Measurements from ENCODE around the gene HYAL1.
"Not testable (repeated sequence)": the region's sequence is repeated elsewhere in the genome, so short reads cannot be mapped to it uniquely, and the experiment has no call there.

HYAL1 gene

DNA sequence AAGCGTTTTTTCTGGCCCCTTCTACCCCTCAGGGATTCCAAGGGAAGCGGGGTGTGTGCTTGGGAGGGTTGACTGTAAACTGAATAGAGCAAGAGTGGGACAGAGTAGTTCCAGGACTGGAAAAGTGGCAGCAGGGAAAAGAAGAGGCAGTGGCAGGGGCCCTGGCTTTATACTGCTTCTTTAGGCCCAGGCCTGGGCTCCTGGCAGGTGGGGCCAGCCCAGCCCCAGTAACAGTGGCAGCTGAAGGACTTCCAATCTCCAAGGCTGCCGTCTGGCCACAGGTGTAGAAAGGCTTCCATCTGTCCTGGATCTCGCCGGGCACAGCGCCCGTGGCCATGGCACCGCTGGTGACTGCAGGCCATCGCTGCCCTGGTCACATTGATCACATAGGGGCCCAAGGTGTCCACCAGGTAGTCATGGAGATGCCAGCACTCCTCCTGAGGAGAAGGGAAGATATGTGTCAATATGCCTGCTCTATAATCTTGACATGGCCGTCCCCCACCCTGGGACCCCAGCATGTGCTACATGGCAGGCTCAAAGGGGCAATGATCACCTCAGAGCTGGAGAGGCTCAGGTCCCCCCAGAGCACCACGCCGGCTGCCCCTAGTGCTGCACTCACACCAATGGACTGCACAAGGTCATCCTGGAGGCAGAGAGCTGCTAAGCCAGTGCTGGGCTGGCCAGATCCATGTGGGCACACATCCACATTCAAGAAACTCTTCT lies 10.1 kb downstream of the HYAL1 start:
- DNase-seq: no peak

GRCh38 chr3:50292159-50293078 lies 11.0 kb downstream of the HYAL1 start, which contains the start of gene IFRD2:
IFRD2 (minus strand) TSS chr3:50292429; CDS start chr3:50292274, 155 bp downstream.
- peak; percentile 93 for DNase-seq

GRCh38 chr3:50290161-50290641 lies 13.2 kb downstream of the HYAL1 start:
- DNase-seq: no peak

DNA sequence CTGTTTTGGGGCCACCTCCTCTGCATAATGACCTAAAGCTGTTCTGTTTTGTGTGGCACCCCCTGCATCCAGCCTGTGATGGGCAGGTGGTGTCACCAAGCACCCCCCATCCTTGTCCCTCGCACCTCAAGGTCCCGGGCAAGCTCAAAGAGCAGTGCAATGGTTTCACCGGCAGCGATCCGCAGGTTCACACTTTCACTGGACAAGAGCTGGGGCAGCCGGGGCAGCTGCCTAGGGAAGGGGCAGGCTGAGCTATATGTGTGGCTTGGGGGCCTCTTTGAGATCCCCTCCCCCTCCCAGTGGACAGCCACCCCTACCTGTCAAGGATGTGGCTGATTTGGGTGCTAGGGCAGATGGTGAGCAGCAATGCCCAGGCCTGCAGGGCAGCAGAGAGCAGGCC lies 14.2 kb downstream of the HYAL1 start:
- no peak for DNase-seq

- no peak for DNase-seq
These were observed 14.9 kb downstream of the HYAL1 start for GRCh38 chr3:50288387-50289007.

GRCh38 chr3:50287262-50287661 lies 16.1 kb downstream of the HYAL1 start:
- DNase-seq: no peak

DNA sequence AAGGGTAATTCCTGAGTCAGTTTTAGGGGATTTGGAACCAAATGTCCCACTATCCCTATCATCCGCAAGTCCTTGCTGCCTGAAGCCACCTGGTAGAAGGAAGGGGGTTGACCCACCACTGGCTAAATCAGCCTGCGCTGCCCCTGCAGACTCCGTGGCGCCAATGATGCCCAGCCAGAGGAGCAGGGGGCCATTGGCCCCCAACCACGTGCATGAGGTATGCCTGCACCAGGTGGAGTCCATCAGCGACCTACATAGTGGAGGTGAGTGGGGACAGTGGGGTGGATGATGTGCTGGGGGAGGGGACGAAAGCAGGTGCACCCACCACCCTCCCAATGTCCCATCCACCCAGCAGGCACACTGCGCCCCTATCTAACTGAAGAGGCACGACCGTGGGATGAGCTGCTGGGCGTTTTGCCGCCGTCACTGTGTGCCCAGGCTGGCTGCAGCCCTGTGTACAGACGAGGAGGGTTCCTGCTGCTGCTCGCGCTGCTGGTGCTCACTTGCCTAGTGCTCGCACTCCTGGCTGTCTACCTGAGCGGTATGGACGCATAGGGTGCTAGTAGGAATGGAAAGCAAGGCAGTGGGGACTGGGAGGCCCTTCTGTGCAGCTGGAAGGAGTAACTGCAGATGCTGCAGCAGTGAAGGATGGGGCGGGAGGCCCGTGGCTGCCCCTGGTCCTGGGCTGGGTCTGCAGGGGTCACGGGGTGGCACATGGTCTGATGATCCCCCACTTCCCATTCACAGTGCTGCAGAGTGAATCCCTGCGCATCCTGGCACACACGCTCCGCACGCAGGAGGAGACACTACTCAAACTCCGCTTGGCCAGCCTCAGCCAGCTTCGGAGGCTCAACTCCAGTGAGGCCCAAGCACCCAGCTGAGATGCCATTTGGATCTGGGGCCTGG lies 16.8 kb downstream of the HYAL1 start:
- DNase-seq: no peak

DNA sequence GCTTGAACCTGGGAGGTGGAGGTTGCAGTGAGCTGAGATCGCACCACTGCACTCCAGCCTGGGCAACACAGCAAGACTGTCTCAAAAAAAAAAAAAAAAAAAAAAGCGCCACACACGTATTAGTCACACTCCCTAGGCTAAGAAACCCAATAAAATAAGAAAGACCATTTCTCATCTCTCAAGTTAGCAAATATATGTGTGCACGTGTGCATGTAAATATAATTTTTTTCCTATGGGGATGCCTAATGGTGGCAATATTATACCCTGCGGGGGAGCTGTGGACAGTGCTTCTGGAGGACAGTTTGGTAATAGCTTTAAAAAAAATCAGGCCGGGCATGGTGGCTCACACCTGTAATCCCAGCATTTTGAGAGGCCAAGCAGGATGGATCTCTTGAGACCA lies 19.3 kb downstream of the HYAL1 start:
- not testable (repeated sequence) for DNase-seq

GRCh38 chr3:50279255-50280016 lies 23.9 kb downstream of the HYAL1 start:
- no peak for DNase-seq

DNA sequence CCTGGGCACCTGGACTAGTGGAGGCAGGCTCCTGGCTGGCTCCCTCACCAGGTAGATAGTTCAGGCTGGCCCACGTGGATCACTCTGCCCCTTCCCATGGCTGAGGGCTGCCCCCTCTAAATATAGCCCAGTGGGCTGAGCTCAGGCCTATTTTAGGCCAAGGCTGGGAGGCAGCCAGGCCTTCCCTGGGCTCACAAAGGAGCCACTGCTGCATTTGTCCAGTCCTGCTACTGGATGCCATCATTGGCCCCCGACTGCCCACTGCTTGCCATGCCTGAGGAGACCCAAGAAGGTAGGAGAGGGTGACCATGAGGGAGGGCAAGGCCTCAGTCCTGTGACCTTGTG lies 24.5 kb downstream of the HYAL1 start, which contains the start of gene LSMEM2:
Gene LSMEM2 (plus strand): TSS at position 208 of the 345 bp plus-strand sequence. CDS start 27 bp downstream, at position 235.
- no peak for DNase-seq

- no peak for DNase-seq
These were observed 25.1 kb downstream of the HYAL1 start for GRCh38 chr3:50278123-50278879.

DNA sequence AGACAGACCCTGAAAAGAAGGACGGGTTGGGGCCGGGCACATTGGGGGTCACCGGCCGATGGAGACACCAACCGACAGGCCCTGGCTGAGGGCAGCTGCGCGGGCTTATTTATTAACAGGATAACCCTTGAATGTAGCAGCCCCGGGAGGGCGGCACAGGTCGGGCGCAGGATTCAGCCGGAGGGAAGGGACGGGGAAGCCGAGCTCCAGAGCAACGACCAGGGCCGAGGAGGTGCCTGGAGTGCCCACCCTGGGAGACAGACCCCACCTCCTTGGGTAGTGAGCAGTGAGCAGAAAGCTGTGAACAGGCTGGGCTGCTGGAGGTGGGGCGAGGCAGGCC lies 26.6 kb downstream of the HYAL1 start:
- no peak for DNase-seq

- no peak for DNase-seq
These were observed 27.2 kb downstream of the HYAL1 start for GRCh38 chr3:50275996-50276761.

DNA sequence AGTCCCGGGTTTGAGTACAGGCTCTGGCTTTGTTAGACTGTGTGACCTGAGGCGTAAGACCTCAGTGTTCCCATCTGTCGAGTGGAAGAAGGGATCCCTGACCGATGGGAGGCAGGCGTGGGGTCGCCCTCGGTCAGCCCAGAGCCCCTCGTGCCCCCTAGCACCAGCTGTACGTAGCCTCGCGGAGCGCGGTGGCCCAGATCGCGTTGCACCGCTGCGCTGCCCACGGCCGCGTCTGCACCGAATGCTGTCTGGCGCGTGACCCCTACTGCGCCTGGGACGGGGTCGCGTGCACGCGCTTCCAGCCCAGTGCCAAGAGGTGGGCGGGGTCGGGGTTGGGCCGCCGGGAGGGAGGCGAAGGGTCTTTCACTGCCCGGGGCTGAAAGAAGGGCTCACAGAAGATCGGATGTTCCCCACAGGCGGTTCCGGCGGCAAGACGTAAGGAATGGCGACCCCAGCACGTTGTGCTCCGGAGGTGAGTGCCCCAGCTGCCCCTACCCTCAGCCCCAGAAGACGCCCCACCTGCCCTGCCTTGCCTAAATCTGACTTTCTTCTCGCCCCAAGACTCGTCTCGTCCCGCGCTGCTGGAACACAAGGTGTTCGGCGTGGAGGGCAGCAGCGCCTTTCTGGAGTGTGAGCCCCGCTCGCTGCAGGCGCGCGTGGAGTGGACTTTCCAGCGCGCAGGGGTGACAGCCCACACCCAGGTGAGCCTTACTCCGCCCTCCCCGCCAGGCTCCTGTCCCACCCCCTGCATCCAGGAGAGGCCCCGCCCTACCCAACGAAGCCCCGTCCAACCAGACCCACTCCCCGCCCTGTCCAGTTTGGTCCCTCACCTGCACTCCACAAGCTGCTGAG lies 28.0 kb downstream of the HYAL1 start:
- DNase-seq: no peak

DNA sequence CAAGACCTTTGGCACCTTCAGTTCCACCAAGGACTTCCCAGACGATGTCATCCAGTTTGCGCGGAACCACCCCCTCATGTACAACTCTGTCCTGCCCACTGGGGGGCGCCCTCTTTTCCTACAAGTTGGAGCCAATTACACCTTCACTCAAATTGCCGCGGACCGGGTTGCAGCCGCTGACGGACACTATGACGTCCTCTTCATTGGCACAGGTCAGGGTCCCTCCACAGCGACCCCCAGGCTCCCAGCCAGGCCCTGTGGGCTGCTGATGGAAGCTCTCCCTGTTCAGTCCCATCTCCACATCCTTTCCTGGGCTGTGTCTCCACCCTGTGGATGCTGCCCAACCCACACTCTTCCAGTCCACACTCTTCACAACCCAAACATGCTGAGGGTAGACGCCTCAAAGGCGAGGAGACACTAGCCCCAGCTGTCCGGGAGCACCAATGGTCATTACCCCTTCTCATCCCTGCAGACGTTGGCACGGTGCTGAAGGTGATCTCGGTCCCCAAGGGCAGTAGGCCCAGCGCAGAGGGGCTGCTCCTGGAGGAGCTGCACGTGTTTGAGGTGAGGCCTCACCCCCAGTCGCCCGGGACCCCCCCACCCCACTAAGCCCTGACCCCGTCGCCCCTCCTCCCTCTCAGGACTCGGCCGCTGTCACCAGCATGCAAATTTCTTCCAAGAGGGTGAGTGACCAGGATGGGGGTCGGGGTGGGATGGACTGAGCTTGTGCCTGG lies 28.8 kb downstream of the HYAL1 start:
- peak; percentile 39 for DNase-seq

DNA sequence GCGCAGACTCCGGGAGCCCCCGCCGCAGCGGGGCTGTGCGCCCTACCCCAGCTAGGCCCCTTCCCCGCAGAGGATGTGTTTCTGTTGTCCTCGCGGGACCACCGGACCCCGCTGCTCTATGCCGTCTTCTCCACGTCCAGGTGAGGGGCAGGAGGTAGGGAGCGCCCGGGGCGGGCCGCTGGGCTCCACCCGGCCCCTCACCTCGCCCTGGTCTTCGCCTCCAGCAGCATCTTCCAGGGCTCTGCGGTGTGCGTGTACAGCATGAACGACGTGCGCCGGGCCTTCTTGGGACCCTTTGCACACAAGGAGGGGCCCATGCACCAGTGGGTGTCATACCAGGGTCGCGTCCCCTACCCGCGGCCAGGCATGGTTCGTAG lies 29.7 kb downstream of the HYAL1 start:
- DNase-seq: no peak

DNA sequence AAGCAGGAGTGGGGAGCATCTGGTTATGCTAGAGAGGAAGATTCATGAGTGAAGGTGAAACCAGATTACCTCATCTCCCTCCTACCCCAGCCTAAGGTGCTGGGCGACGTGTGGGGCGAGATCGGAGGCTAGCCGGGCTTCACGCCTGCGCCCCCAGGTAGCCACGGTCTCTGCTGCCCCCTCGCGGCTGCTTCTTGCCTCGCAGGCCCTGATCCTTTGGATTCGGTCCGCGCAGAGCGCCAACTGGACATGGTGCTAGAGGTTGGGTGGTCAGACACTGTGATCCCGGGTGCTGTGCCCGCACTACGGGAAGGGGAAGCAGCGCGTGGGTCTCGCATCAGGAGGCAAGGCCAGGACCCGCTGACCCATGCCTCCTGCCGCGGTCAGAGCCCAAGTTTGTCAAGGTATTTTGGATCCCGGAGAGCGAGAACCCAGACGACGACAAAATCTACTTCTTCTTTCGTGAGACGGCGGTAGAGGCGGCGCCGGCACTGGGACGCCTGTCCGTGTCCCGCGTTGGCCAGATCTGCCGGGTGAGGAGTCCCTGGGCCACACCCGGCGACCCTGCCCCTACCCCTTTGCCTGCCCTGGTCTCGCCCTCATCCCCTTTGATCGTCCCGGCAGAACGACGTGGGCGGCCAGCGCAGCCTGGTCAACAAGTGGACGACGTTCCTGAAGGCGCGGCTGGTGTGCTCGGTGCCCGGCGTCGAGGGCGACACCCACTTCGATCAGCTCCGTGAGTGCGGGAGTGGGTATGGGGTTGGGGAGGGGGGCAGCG lies 30.3 kb downstream of the HYAL1 start:
- DNase-seq: peak; percentile 72

DNA sequence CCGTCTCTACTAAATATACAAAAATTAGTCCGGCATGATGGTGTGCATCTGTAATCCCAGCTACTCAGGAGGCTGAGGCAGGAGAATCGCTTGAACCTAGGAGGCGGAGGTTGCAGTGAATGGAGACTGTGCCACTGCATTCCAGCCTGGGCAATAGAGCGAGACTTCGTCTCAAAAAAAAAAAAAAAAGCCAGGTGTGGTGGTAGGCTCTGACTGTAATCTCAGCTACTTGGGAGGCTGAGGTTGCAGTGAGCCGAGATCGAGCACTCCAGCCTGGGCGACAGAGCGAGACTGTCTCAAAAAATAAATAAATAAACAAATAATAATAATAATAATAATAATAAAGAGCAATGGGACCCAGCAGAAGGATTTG lies 30.9 kb downstream of the HYAL1 start:
- DNase-seq: not testable (repeated sequence)
